Right lobe of liver (tissue), 4 donors: ENCODE results near the gene EIF5B.
"Not testable (repeated sequence)": the region's sequence is repeated elsewhere in the genome, so short reads cannot be mapped to it uniquely, and the experiment has no call there.

Source experiments
- POLR2A ChIP-seq: fragments of 450-650 bp; IDR thresholded peaks from one replicate; pipeline ENCODE4 v1.6.1; 2017; ENCODE audit warnings: antibody characterized with exemption, mild to moderate bottlenecking
- TF ChIP-seq, protein P1 (sequence below), 4 donors: fragments of 200-600 bp in 3 of 4; fragments of 450-650 bp in 1 of 4; IDR thresholded peaks; one replicate each; pipeline versions ENCODE4 v1.5.1 to v1.8.0; 2016 to 2022; ENCODE audit warnings: antibody characterized with exemption in 4 of 4, mild to moderate bottlenecking in 2 of 4
- donor health status: DM: no; HTN: no; CAD: no.
- donor health status: DM: no; HTN: no; CAD: no.
- donor health status: DM: no; HTN: yes; CAD: no.

DNA sequence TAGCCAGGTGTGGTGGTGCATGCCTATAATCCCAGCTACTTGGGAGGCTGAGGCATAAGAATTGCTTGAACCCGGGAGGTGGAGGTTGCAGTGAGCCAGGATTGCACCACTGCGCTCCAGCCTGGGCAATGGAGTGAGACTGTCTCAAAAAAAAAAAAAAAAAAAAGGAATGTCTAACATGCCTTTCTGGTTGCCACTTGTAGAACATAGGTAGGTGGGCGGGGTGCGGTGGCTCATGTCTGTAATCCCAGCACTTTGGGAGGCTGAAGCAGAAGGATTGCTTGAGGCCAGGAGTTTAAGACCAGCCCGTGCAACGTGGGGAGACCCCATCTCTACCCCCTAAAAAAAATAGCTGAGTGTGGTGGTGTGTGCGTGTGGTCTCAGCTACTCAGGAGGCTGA is 8.3 kb downstream of the EIF5B start:
- TF ChIP-seq, protein P1, sequence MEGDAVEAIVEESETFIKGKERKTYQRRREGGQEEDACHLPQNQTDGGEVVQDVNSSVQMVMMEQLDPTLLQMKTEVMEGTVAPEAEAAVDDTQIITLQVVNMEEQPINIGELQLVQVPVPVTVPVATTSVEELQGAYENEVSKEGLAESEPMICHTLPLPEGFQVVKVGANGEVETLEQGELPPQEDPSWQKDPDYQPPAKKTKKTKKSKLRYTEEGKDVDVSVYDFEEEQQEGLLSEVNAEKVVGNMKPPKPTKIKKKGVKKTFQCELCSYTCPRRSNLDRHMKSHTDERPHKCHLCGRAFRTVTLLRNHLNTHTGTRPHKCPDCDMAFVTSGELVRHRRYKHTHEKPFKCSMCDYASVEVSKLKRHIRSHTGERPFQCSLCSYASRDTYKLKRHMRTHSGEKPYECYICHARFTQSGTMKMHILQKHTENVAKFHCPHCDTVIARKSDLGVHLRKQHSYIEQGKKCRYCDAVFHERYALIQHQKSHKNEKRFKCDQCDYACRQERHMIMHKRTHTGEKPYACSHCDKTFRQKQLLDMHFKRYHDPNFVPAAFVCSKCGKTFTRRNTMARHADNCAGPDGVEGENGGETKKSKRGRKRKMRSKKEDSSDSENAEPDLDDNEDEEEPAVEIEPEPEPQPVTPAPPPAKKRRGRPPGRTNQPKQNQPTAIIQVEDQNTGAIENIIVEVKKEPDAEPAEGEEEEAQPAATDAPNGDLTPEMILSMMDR (IDR thresholded peaks at IDR 0.05): not testable (repeated sequence)
- TF ChIP-seq POLR2A: not testable (repeated sequence)
